ENCODE results near the gene CLSTN1. TPM values are rescaled to one million over a fixed set of nuclear protein-coding genes. Genes with fewer than 3 reads are reported as not detected.

Gene CLSTN1
- polyA plus RNA-seq (ENCODE audit: insufficient read depth in 1 of 5, insufficient read length in 5 of 5, low replicate concordance in 1 of 5): 100 to 1,000 TPM in 2 of 5 donors, 10 to 100 TPM in 3; 82.7 to 121 (median 94.8) TPM
- long read RNA-seq, donor 1, full-length matches to known transcripts: 9 of 25 reads
- long read RNA-seq, donor 1, partial matches to known transcripts: 16 of 25 reads
- long read RNA-seq, donor 1, other reads (novel, unspliced or antisense): 0 of 25 reads
- long read RNA-seq, donor 2, full-length matches to known transcripts: 11 of 11 reads
- long read RNA-seq, donor 2, partial matches to known transcripts: 0 of 11 reads
- long read RNA-seq, donor 2, other reads (novel, unspliced or antisense): 0 of 11 reads
- long read RNA-seq, donor 3, full-length matches to known transcripts: 4 of 14 reads
- long read RNA-seq, donor 3, partial matches to known transcripts: 10 of 14 reads
- long read RNA-seq, donor 3, other reads (novel, unspliced or antisense): 0 of 14 reads
- long read RNA-seq, donor 4, full-length matches to known transcripts: 4 of 13 reads
- long read RNA-seq, donor 4, partial matches to known transcripts: 9 of 13 reads
- long read RNA-seq, donor 4, other reads (novel, unspliced or antisense): 0 of 13 reads
- long read RNA-seq, donor 5, full-length matches to known transcripts: 5 of 52 reads
- long read RNA-seq, donor 5, partial matches to known transcripts: 47 of 52 reads
- long read RNA-seq, donor 5, other reads (novel, unspliced or antisense): 0 of 52 reads
- long read RNA-seq, donor 6, full-length matches to known transcripts: 10 of 24 reads
- long read RNA-seq, donor 6, partial matches to known transcripts: 14 of 24 reads
- long read RNA-seq, donor 6, other reads (novel, unspliced or antisense): 0 of 24 reads
- long read RNA-seq, donor 7, full-length matches to known transcripts: 9 of 22 reads
- long read RNA-seq, donor 7, partial matches to known transcripts: 7 of 22 reads
- long read RNA-seq, donor 7, other reads (novel, unspliced or antisense): 6 of 22 reads
- long read RNA-seq, donor 8, full-length matches to known transcripts: 4 of 16 reads
- long read RNA-seq, donor 8, partial matches to known transcripts: 12 of 16 reads
- long read RNA-seq, donor 8, other reads (novel, unspliced or antisense): 0 of 16 reads

- DNase-seq: peak; percentile 80 to 81
These were observed at the start of gene CLSTN1 for GRCh38 chr1:9823943-9824701. Gene CLSTN1, minus strand, starts transcription at chr1:9823965. Its CDS starts 232 bp downstream, at chr1:9823733.

- no peak for DNase-seq
These were observed 49.6 kb upstream of the CLSTN1 start for GRCh38 chr1:9873385-9873784.

- no peak for DNase-seq
These were observed 48.8 kb upstream of the CLSTN1 start for GRCh38 chr1:9872430-9873165.

- no peak for DNase-seq
These were observed 48.1 kb upstream of the CLSTN1 start for GRCh38 chr1:9871707-9872425.

GRCh38 chr1:9871021-9871420 lies 47.3 kb upstream of the CLSTN1 start:
- DNase-seq: no peak

GRCh38 chr1:9870572-9870971 lies 46.8 kb upstream of the CLSTN1 start:
- DNase-seq: no peak

GRCh38 chr1:9869831-9870251 lies 46.1 kb upstream of the CLSTN1 start:
- no peak for DNase-seq

GRCh38 chr1:9868244-9868590 lies 44.5 kb upstream of the CLSTN1 start:
- no peak for DNase-seq

- peak; percentile 49 to 74 for DNase-seq
These were observed 43.9 kb upstream of the CLSTN1 start for GRCh38 chr1:9867408-9868243.

GRCh38 chr1:9866836-9867235 lies 43.1 kb upstream of the CLSTN1 start:
- no peak for DNase-seq

- DNase-seq: no peak
These were observed 42.0 kb upstream of the CLSTN1 start for GRCh38 chr1:9865724-9866123.

GRCh38 chr1:9863371-9863770 lies 39.6 kb upstream of the CLSTN1 start:
- DNase-seq: no peak

GRCh38 chr1:9861360-9861759 lies 37.6 kb upstream of the CLSTN1 start:
- no peak for DNase-seq

GRCh38 chr1:9860887-9861286 lies 37.1 kb upstream of the CLSTN1 start:
- DNase-seq: no peak

- no peak for DNase-seq
These were observed 35.7 kb upstream of the CLSTN1 start for GRCh38 chr1:9859281-9860014.

GRCh38 chr1:9858293-9859035 lies 34.7 kb upstream of the CLSTN1 start:
- DNase-seq: no peak

- DNase-seq: no peak
These were observed 31.4 kb upstream of the CLSTN1 start for GRCh38 chr1:9855186-9855585.

GRCh38 chr1:9853249-9853595 lies 29.5 kb upstream of the CLSTN1 start:
- DNase-seq: no peak

Measured in right lung (tissue), 10 donors.